Measurements from ENCODE around the gene RBMS3. TPM values are rescaled to one million over a fixed set of nuclear protein-coding genes. Genes with fewer than 3 reads are reported as not detected.

RBMS3 gene
- total RNA-seq, 1 donor from 2014 or later: 3.8 TPM

DNA sequence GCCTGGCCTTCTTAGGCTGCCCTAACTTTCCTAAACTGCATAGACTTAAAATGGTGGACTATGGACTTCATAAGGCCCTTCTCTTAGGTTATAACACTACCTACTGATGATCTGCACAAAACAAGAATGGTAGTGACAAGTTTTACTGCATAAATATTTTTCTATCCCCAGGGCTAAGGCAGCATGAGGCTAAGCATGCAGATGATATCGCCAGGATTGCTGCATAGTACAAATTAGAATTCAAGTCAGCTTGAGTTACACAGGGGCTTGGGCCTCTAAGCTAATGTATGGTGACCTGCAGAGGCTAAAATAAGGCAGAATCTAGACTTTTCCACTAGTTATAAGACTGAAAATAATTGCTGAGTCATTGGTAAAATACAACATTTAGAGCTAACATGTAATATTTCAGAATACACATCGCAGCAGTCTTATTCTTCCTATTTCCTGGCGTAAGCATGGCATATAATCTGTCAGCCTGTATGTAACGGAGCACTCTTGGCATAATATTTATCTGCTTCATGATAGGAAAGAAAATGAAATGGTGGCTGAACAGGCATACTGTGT is 15.3 kb upstream of the RBMS3 start:
- Mint-ChIP-seq H3K27ac (no peak overlapping the region), H3K4me3 (ENCODE audit: low read depth) (no peak overlapping the region), H3K9me3 (ENCODE audit: low read depth) (no peaks in the 10 kb centered on the region), H3K4me1 (ENCODE audit: low read depth) (no peaks in the 10 kb centered on the region), H3K36me3 (ENCODE audit: insufficient read depth) (no peaks in the 10 kb centered on the region), H3K27me3 (no peaks in the 10 kb centered on the region)
- no peak for DNase-seq (ENCODE audit: low spot score, unreplicated experiment)
- TF ChIP-seq, protein P1, sequence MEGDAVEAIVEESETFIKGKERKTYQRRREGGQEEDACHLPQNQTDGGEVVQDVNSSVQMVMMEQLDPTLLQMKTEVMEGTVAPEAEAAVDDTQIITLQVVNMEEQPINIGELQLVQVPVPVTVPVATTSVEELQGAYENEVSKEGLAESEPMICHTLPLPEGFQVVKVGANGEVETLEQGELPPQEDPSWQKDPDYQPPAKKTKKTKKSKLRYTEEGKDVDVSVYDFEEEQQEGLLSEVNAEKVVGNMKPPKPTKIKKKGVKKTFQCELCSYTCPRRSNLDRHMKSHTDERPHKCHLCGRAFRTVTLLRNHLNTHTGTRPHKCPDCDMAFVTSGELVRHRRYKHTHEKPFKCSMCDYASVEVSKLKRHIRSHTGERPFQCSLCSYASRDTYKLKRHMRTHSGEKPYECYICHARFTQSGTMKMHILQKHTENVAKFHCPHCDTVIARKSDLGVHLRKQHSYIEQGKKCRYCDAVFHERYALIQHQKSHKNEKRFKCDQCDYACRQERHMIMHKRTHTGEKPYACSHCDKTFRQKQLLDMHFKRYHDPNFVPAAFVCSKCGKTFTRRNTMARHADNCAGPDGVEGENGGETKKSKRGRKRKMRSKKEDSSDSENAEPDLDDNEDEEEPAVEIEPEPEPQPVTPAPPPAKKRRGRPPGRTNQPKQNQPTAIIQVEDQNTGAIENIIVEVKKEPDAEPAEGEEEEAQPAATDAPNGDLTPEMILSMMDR (IDR thresholded peaks at IDR 0.05; ENCODE audit: unreplicated experiment): no peak

DNA sequence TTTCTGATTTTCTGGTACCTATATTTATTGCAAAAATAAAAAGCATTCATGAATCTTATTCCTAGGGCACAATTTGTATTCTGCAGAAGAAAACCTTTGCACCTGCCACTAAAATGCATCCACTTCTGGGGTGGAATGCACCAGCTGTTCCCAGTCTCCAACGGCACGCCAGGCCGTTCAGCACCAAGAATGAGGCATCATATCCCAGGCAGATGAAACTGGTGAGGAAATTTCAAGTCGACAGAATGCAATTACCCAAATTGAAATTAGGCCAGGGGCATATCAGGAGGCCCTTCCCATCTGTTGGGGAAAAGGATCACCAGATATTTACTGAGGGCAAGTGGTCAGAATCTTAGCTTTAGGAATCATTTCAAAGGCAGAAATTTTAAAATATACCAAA is 13.6 kb upstream of the RBMS3 start:
- no peaks in the 10 kb centered on the region for H3K9me3 Mint-ChIP-seq (ENCODE audit: low read depth)
- H3K4me1 Mint-ChIP-seq (ENCODE audit: low read depth): no peaks in the 10 kb centered on the region
- TF ChIP-seq, protein P1 (IDR thresholded peaks at IDR 0.05; ENCODE audit: unreplicated experiment): no peak
- H3K27ac Mint-ChIP-seq: no peak overlapping the region
- no peak for DNase-seq (ENCODE audit: low spot score, unreplicated experiment)
- H3K4me3 Mint-ChIP-seq (ENCODE audit: low read depth): no peak overlapping the region
- H3K36me3 Mint-ChIP-seq (ENCODE audit: insufficient read depth): no peaks in the 10 kb centered on the region
- H3K27me3 Mint-ChIP-seq: no peaks in the 10 kb centered on the region

DNA sequence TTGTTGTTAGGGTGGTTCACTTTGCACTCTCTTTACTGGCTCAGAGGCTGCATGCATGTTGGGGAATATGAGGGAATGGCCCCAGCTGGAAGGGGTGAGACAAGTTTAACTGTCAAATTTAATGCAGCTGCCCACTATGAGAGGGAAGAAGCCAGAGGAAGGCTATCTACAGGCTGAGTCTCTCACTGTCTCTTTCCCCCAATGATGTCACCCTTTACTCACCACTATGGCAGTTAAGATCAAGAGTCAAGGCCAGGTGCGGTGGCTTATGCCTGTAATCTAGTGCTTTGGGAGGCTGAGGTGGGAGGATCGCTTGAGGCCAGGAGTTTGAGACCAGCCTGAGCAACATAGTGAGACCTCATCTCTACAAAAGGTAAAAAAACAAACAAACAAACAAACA is 12.2 kb upstream of the RBMS3 start:
- H3K36me3 Mint-ChIP-seq (ENCODE audit: insufficient read depth): no peaks in the 10 kb centered on the region
- no peaks in the 10 kb centered on the region for H3K27me3 Mint-ChIP-seq
- H3K9me3 Mint-ChIP-seq (ENCODE audit: low read depth): no peaks in the 10 kb centered on the region
- no peak overlapping the region for H3K27ac Mint-ChIP-seq
- no peak for DNase-seq (ENCODE audit: low spot score, unreplicated experiment)
- no peaks in the 10 kb centered on the region for H3K4me1 Mint-ChIP-seq (ENCODE audit: low read depth)
- TF ChIP-seq, protein P1 (IDR thresholded peaks at IDR 0.05; ENCODE audit: unreplicated experiment): no peak
- no peak overlapping the region for H3K4me3 Mint-ChIP-seq (ENCODE audit: low read depth)

DNA sequence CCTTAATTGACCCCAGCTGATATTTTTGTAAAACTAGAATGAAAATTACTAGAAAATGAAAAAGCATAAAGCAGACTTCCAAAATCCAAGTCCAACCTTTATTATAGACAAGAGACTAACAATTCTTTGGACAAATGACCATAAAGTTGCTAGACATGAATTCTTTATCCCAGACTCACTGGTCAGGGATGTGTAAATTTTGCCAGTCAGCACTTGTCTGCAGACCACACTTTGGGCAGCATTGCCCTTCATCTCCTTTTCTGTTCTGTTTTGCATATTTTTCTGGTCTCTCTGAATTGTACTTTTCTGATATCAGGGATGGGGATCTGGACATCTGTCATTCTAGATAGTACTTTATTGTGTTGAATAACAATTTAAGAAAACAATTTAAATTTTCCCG is 10.1 kb upstream of the RBMS3 start:
- no peaks in the 10 kb centered on the region for H3K4me1 Mint-ChIP-seq (ENCODE audit: low read depth)
- TF ChIP-seq, protein P1 (IDR thresholded peaks at IDR 0.05; ENCODE audit: unreplicated experiment): no peak
- no peaks in the 10 kb centered on the region for H3K27me3 Mint-ChIP-seq
- DNase-seq (ENCODE audit: low spot score, unreplicated experiment): no peak
- no peak overlapping the region for H3K4me3 Mint-ChIP-seq (ENCODE audit: low read depth)
- no peaks in the 10 kb centered on the region for H3K36me3 Mint-ChIP-seq (ENCODE audit: insufficient read depth)
- no peaks in the 10 kb centered on the region for H3K9me3 Mint-ChIP-seq (ENCODE audit: low read depth)
- H3K27ac Mint-ChIP-seq: no peak overlapping the region

DNA sequence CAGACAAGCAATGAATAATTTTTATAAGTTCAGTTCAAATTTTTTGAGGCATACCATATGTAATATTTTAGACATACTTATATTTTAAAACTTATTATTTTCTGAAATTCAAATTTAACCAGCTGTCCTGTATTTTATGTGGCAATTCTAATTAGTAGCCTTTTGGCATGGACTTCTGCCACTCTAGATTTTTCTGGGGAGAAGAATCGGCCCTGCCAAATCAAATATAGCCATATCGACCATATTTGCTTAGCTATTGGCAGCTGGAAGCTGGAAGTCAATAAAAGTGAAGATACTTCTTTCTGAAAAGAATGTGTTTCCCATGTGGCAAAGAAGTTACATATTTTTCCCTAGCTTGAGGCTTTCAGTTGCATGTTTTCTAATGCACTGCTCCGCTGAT is 9.4 kb upstream of the RBMS3 start:
- H3K9me3 Mint-ChIP-seq (ENCODE audit: low read depth): no peaks in the 10 kb centered on the region
- no peak overlapping the region for H3K4me3 Mint-ChIP-seq (ENCODE audit: low read depth)
- no peak overlapping the region for H3K27ac Mint-ChIP-seq
- H3K4me1 Mint-ChIP-seq (ENCODE audit: low read depth): no peaks in the 10 kb centered on the region
- no peaks in the 10 kb centered on the region for H3K27me3 Mint-ChIP-seq
- TF ChIP-seq, protein P1 (IDR thresholded peaks at IDR 0.05; ENCODE audit: unreplicated experiment): no peak
- no peak for DNase-seq (ENCODE audit: low spot score, unreplicated experiment)
- no peaks in the 10 kb centered on the region for H3K36me3 Mint-ChIP-seq (ENCODE audit: insufficient read depth)
